Left lung (tissue), 10 donors: ENCODE measurements around the gene CAPZB. TPM values are rescaled to one million over a fixed set of nuclear protein-coding genes. Genes with fewer than 3 reads are reported as not detected.

Experiments used
- ATAC-seq: fragments of 200-7000 bp; cut with Tn5 transposase; one replicate; pipeline ENCODE4 v1.9.1; 2020; ENCODE audit warnings: moderate library complexity
- DNase-seq, 4 donors: peaks; one replicate each; pipeline ENCODE4 v3.0.0-alpha.2; 2013 to 2020
- H3K27ac ChIP-seq, 2 donors: fragments of 200-600 bp; sonication (generic) in 1 of 2; one replicate each; pipeline versions ENCODE4 v1.5.0 to v1.8.0; 2020 to 2021
- H3K27me3 ChIP-seq, 2 donors: fragments of 200-600 bp; sonication (generic) in 1 of 2; one replicate each; pipeline versions ENCODE4 v1.5.0 to v1.8.0; 2020 to 2021
- H3K36me3 ChIP-seq, 2 donors: fragments of 200-600 bp; sonication (generic) in 1 of 2; one replicate each; pipeline versions ENCODE4 v1.5.0 to v1.8.0; 2020 to 2021
- H3K4me1 ChIP-seq, 2 donors: fragments of 200-600 bp; one replicate each; pipeline ENCODE4 v1.8.0; 2021
- H3K4me3 ChIP-seq, 2 donors: fragments of 200-600 bp; sonication (generic) in 1 of 2; one replicate each; pipeline versions ENCODE4 v1.5.0 to v1.8.0; 2020 to 2021; ENCODE audit warnings: mild to moderate bottlenecking in 1 of 2
- H3K9me3 ChIP-seq, 2 donors: fragments of 200-600 bp; sonication (generic) in 1 of 2; one replicate each; pipeline versions ENCODE4 v1.5.0 to v1.8.0; 2020 to 2021
- intact Hi-C, 2 donors: fragments of 100-400 bp; cut with DNase I; formaldehyde crosslinking; loops; one replicate each; pipeline versions ENCODE4 v1.11.2 to v1.14.2; 2022
- polyA plus RNA-seq, 6 donors: library from polyadenylated mRNA; unstranded; fragments of 120-200 nt; gene quantifications; one replicate each; pipeline ENCODE4 v1.2.1, GENCODE V29; 2013; ENCODE audit not compliant: insufficient read length in 6 of 6
- total RNA-seq, 2 donors: library from RNA; stranded (reverse); fragmentation: NEBNext Ultra II Directional; extraction: Animal tissue kit (Norgen Biotek cat#: 25700); gene quantifications; one replicate each; pipeline ENCODE4 v1.2.1, GENCODE V29; 2021
- TF ChIP-seq, protein P1 (sequence below), 2 donors: fragments of 200-600 bp; sonication (generic) in 1 of 2; IDR thresholded peaks; one replicate each; pipeline versions ENCODE4 v1.5.0 to v1.8.0; 2021; ENCODE audit warnings: antibody characterized with exemption in 2 of 2
- donor health status: DM: no; HTN: yes; CAD: no.
- donor health status: DM: no; HTN: no; CAD: no.

Gene CAPZB
- total and polyA plus RNA-seq, 8 donors = 223 to 327 (median 256) TPM

DNA sequence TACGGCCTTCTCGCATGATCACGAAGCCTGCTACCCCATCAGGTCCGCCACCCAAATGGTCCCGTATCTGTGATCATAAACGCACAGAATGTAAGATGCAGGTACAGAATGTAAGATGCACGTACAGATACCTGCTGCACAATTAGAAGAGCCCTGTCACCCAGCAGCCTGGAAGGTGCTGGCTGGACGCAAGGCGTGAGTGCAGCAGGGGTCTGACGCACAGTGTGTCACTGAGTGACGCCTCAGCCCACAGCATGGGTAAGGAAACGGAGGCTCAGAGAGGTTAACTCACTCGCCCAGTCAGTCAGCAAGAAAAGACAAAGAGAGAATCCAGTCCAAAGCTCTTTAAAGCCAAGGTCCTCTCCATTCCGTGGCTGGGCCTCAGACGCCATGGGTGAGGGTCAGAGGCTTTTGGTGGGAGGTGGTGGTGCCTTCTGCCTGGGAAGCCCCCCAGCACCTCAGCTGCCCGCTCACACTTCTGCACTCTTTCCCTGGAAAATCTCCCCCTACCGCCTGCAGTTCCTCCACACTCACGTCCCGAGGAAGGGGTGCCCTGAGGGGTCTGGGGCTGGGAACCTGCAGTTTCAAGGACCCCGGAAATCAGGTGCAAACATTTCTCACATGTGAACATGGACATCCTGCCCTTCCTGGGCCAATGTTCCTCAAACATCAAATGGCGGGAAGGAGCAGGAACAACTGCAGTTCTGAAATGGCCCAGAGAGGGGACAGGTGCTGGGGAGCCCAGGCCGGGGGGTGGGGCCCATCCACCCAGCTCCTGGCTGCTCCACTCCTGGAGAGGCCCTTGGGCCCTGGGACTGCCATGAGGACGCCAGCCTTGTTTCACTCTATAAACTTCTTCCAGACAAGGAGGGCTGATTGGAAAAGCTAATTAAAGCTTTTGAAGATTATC lies 113.9 kb downstream of the CAPZB start:
- Histone ChIP-seq H3K27me3 (no peaks in the 10 kb centered on the region), H3K36me3 (peaks cover 0 to 47% of the 10 kb centered on the region in 2 donors), H3K9me3 (no peaks in the 10 kb centered on the region), H3K27ac (peak overlapping the region; percentile 59 to 73), H3K4me1 (peaks cover 12 to 46% of the 10 kb centered on the region in 2 donors), H3K4me3 (no peak overlapping the region)
- intact Hi-C loops = no loop called here
- no peak for DNase-seq
- ATAC-seq = no peak
- TF ChIP-seq, protein P1, sequence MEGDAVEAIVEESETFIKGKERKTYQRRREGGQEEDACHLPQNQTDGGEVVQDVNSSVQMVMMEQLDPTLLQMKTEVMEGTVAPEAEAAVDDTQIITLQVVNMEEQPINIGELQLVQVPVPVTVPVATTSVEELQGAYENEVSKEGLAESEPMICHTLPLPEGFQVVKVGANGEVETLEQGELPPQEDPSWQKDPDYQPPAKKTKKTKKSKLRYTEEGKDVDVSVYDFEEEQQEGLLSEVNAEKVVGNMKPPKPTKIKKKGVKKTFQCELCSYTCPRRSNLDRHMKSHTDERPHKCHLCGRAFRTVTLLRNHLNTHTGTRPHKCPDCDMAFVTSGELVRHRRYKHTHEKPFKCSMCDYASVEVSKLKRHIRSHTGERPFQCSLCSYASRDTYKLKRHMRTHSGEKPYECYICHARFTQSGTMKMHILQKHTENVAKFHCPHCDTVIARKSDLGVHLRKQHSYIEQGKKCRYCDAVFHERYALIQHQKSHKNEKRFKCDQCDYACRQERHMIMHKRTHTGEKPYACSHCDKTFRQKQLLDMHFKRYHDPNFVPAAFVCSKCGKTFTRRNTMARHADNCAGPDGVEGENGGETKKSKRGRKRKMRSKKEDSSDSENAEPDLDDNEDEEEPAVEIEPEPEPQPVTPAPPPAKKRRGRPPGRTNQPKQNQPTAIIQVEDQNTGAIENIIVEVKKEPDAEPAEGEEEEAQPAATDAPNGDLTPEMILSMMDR (IDR thresholded peaks at IDR 0.05) = no peak

DNA sequence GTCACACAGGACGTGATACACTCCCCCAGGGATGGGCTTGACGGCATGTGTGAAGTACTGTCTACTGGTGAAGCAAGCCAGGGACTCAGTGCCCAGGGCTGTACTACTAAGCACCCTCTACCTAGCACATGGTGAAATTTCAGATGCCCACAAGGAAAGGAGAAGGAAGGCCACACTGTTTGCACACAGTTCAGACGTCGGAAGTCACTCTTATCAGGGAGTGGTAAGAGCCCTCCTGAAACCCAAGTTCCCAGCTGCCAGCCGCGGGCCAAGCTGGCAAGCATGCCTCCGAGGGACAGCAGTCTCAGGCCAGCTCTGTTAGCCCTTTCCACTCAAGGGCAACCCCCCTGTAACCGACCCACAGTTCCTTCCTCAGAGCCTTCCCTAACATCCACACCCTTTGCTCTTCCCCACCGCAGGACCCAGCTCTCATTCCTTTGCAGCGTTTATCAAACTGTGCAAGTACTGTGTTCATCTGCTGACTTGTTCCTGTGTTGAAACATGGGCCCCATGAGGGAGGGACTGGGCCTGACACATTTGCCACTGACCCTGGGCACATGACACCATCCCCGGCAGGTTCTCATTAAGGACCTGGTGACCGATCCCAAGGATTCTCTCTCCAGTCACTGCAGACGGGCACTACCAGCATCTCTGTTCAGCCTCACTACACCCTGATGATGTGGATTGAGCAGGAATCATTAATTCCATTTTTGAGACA lies 114.7 kb downstream of the CAPZB start:
- intact Hi-C loops = no loop called here
- Histone ChIP-seq H3K27me3 (no peaks in the 10 kb centered on the region), H3K36me3 (peaks cover 0 to 39% of the 10 kb centered on the region in 2 donors), H3K4me1 (peaks cover 12 to 50% of the 10 kb centered on the region in 2 donors), H3K4me3 (no peak overlapping the region), H3K27ac (peak overlapping the region; percentile 59 to 73), H3K9me3 (no peaks in the 10 kb centered on the region)
- TF ChIP-seq, protein P1 (IDR thresholded peaks at IDR 0.05) = no peak
- peak in 3 of 4 donors; percentile 47 to 86 (median 62) for DNase-seq
- peak; percentile 85 for ATAC-seq

DNA sequence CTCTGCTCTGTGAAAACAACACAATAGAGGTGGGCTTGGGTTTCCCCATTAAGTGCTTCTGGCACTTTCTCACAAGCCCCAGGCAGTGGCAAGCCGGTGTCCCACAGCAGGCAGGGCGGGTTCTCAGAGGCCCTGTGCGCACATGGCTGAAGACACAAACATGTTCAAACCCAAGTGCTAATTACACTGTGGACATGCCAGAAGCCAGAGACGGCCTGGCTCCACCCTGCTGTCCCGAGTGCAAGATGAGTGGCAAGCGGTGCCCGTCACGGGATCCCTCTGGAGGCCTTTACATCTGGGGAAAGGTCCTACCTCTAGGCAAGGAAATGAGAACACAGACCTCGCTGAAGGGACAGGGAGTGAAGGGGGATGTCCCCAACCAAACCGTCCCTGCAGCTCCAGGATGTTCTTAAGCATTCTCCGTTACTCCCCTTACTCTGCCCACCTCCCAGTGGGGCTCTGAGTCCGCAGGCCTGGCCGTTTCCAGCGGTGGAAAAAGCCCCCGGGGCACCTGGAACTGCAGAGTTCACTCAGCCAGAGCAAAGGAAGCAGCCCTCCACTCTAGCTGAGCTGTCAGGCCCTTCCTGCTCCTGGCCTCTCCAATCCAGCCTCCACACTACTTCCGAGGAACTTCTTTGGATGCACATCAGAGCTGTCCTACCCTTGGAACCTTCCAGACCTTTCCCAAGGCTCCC lies 115.8 kb downstream of the CAPZB start:
- TF ChIP-seq, protein P1 (IDR thresholded peaks at IDR 0.05) = no peak
- Histone ChIP-seq H3K36me3 (peaks cover 0 to 35% of the 10 kb centered on the region in 2 donors), H3K9me3 (no peaks in the 10 kb centered on the region), H3K4me3 (no peak overlapping the region), H3K4me1 (peaks cover 12 to 50% of the 10 kb centered on the region in 2 donors), H3K27me3 (no peaks in the 10 kb centered on the region), H3K27ac (peak overlapping the region; percentile 59 to 73)
- DNase-seq (no peak), ATAC-seq (peak; percentile 54)
- intact Hi-C loops = no loop called here

DNA sequence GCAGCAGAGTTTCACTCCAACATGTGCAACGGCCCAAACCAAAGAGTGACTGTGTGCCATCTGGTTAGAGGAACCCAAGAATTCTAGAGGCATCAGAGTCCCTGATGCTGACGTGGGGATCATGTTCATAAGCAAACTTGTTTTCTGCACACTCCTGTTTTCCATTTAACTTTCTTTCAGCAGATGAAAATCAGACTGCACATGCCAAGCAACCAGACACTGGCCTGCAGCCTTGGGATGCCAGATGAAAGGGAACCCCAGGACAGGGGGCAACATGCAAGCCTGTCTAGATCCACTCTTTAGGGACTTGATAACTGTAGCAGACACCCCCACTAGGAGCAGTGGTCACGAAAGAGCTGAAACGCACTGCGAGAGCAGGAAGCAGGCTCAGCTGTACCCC lies 116.4 kb downstream of the CAPZB start:
- intact Hi-C loops = no loop called here
- Histone ChIP-seq H3K9me3 (no peaks in the 10 kb centered on the region), H3K4me1 (peaks cover 12 to 50% of the 10 kb centered on the region in 2 donors), H3K27me3 (no peaks in the 10 kb centered on the region), H3K27ac (peak overlapping the region in 1 of 2 donors; percentile 73), H3K4me3 (no peak overlapping the region), H3K36me3 (peaks cover 0 to 29% of the 10 kb centered on the region in 2 donors)
- TF ChIP-seq, protein P1 (IDR thresholded peaks at IDR 0.05) = no peak
- ATAC-seq = no peak
- no peak for DNase-seq
